HG03066 (cell line): ENCODE results near the gene NCAPD2.
"Not testable (repeated sequence)": the region's sequence is repeated elsewhere in the genome, so short reads cannot be mapped to it uniquely, and the experiment has no call there.

Experiments
- ATAC-seq: cut with Tn5 transposase; IDR thresholded peaks from one replicate; pipeline ENCODE4 v1.9.1; 2021; ENCODE audit warnings: low read depth; ENCODE audit not compliant: unreplicated experiment

NCAPD2 gene

DNA sequence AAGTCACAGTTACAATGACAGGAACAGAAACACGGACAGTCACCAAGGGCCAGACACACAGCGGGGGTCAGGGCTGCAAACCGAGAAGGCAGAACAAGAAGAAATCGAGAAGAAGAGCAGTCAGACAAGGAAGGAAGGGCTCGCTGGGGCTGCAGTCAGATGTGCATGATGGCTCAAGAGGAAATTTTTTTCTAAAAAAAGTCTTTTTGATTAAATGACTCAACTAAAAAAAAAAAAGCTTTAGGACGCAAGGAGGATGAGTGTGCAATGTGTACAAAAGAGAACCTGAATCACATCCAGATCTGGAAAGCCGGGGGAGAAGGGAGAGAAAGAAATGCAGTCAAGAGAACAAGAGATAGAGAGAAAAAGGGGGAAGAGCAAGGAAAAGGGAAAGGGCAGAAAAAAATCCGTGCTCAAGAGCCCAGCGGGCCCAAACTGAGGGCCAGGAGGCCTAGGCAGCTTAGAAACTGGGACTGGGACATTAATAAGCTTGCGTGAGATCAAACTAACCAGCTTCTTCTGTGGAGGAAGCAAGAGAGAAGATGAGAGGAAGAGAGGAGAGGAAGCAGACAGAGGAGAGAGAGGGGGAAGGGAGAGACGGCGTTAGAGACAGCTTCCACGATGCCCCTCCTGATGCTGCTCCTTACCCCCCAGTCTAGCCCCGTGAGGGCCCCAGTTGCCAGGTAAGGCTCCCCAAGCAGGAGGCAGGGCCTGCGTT, 55.2 kb downstream of the NCAPD2 start:
- ATAC-seq: no peak

DNA sequence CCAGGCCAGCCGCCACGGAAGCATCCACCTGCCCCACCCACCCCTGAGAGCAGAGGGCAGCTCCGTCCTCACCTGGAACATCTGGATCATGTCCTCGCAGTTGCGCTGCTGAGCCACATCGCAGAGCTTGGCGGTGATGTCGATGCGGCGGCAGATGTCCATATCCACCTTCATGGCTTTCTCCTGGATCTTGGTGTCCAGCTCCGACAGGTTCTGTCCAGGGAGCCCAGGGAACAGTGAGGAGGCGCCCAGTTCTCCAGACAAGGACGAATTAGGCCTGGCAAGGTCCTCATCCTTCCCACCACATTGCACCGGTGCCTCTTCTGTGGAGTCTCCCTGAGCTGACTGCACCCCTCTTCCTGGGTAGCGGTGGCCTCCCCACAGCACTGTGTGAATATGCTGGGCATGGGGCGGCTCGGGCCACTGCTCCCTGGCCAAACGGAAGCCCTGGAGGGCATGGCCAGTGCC, 55.8 kb downstream of the NCAPD2 start:
- no peak for ATAC-seq

DNA sequence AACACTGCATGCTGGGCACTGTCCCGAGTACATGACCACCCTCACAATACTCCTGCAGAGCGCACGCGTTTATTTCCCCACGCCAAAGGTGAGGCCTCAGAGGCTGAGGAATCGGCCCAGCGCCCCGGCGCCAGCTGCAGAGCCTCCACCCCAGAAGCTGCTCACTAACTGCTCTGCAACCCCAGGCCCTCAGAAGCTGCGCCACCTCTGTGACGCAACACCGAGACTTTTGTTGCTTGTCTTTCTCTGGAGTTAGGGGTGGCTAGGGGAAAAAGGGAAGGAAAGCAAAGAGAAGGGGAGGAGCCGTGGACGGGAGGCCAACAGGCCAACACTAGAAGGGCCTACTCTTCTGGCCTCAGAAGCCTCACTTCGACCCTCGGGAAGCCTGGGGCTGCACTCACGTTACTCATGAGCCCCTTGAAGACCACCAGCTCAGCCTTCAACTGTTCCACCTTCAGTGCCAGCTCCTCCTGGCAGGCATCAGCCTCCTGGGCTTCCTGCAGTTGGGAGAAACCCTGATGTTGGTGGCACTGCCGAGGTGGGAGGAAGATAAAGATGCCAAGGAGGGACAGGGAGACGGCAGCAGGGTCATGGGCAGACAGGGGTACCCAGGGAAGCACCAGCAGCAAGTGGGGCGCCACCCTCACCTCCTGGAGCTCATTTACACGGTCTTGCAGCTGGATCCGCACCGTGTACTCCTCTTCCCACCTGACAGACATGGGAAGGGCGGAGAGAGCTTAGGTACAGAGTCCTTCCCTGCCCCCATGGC, 56.6 kb downstream of the NCAPD2 start:
- no peak for ATAC-seq

DNA sequence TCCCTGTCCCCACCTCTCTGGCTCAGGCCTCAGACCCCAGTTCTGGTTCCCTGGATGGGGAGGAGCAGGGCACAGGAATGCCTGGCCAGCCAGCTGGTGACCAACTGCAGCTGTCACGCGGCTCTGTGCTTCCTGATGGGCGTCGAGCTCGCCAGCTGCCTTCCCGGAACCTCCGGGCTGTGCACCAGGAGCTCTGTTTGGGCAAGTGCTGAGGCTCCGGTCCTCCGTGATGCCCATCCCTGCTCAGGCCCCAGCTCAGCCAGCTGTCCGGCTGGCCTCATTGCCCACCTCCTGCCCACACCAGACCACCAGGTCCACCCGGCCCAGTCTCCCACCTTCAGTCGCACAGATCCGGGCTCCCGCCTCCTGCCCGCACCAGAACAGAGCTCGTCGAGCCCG, 57.2 kb downstream of the NCAPD2 start:
- no peak for ATAC-seq

DNA sequence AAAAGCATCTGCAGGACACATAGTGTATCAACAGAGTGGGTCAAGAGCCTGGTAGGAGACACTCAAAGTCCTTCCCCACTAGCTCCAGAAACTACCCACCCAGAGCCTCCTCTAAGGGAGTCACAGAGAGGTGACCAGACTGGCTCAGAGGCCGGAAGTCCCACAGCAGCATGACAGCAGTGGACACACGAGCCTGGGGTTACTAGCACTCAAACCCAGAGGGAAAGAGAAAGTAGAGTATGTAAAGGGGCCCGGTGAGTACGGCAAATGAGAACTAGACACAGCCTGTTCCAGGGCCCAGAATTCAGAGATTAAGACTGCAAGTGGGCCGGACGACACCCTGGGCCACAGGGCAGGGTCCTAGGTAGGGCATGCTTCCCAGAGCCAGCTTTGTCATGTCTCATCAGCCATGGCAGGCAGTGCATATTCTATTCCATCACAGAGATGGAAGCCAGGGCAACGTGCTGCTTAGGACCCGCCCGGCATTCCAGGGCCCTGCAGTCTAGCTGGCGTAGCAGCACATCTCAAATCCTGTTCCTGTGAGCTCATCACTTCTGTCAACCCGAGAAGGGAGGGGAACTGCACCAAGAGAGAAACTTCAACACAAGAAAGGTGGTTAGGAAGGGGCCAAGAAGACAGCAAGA, 57.7 kb downstream of the NCAPD2 start:
- no peak for ATAC-seq

DNA sequence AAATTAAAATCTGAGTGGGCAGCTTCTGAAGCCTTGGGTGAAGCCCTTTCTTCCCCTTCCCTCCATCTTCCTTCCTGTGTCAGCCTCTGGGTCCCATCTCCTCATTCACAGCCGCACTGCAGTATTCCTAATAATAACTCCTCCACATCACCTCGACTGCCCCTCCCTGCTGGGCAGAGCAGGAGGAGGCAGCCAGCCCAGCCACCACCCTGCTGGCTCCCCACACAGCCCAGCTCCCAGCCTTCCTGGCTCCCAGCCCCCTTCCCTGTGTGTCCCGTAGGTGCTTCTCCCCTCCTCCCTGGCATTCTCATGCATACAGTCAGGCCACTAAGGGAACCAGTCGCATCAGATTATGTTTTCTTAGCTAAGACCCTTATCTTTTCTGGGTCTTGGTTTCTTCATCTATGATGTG, 58.2 kb downstream of the NCAPD2 start:
- no peak for ATAC-seq

DNA sequence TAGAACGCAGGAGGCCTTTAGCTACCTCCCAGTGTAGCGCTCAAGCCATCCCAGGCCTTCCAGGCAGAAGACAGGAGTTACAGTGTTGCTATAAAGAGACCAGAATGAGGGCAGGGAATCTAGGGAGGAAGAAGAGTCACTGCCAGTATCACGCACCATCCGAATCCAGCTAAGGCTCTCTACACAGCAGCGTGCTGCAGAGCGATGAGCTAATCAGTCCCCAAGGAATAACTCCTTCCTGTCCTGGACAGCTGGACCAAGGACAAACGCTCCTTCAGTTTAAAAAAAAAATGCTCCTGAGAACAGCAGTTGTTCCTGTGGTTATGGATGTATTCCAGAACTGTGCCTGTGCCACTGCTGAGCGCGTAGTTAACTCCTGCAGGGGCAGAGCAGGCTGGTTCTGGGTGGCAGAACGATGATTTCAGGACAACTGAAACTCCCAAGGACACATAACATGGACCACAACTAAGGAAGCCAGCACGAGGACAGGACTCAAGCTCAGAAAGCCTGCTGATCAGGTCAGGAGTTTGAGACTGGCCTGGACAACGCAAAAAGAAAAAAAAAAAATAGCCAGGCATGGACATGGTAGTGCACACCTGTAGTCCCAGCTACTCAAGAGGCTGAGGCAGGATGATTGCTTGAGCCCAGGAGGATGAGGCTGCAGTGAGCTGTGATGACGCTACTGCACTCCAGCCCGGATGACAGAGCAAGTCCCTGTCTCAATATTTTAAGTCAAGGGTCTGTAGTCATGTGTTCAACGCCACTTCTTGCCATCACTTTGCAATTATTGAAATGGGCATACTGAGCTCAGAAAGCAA, 59.4 kb downstream of the NCAPD2 start:
- no peak for ATAC-seq

DNA sequence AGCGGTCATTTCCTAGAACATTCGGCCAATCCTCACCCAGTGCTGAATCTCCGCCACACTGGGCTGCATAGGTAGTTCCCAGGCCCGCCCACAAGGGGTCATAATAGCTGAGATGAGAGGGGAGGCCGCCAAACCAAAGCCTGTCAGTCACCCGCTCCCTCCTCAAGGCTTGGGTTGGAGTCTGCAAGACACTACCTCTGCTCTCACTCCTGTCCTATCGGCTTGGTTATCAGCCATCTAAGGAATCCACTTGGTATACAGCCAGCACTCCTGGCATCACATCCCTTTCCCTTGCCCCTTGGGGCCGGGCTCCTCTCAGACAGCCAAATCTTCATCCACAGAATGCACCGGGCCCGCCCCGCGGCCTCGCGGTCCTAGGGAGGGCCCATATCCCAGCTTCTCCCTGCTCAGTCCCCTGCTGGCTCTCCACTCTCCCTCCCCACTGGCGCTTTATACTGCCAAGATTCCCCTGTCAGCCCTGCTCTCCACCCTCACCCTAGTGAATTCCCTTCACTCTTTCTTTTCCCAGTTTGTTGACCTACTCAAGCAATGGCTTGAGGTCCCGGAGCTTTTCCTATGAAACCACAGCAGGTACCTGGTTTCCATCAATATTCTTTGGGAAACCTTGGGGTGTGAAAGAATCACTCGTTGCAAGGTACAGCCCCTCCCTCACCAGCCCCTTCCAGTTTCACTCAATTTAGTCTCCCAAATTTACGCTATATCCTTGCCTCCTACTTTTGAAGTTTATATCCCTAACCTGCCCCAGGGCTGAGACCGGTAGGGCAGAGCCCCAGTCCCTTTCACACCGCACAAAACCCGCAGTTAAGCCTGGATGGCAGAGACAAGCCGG, 60.5 kb downstream of the NCAPD2 start:
- ATAC-seq: peak; percentile 66

DNA sequence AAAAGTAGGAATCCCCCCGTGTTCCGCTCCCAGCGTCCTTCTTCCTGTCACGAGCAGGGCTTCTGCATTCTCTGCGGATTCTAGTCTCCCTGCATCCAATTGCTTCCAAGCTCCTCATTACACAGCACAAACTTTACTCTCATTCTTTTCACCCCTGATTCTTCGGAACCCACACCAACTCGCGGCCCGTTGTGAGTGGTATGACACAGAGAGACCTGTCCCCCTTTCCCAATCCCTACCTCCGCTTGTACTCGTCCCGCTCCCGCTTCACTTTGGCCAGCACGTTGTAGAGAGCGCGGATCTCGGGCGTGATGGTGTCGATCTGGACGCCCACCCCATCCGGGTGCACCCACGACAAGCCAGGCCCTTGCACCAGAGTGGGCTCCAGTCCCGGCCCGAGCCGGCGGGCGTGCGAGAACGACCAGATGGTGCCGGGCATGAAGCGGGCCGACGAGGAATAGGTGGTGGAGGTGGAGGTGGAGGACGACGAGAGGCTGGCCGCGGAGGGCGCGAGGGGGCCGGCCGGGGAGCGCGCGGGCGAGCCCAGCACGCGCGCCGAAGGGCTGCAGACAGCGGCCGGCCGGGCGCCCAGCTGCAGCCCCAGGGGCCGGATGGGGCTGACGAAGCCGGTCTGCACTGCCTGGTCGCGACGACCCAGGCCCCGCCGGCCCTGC, 61.3 kb downstream of the NCAPD2 start:
- ATAC-seq: peak; percentile 9

DNA sequence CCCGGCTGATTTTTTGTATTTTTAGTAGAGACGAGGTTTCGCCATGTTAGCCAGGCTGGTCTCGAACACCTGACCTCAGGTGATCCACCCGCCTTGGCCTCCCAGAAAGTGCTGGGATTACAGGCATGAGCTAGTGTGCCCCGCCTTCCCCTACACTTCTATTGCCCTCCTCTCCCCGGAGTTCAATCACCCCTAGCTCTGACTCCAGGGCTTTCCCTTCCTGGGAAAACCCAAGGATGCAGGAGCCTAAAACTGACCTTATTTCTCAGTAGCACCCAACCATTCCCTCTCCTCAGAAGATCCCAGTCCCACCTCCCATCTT, 62.6 kb downstream of the NCAPD2 start:
- ATAC-seq: not testable (repeated sequence)

DNA sequence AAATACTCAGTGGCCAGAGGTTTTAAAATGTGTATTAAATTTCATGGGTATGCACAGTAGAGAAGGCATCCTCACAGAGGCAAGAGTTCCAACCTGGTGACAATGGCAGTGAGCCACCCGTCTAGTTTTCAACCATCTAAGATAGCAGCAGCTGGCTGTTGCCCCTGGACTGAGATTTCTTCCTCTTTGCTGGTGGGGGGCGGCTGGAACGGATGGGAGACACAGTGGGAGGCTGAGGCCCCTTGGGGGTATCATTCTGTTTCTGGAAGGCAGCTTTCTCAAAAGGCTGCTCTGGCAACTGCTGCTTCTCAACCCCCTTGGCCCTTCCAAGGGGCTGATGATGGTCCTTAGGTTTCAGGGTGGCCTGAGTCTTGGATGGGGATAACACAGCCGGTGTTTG, 63.0 kb downstream of the NCAPD2 start:
- no peak for ATAC-seq

DNA sequence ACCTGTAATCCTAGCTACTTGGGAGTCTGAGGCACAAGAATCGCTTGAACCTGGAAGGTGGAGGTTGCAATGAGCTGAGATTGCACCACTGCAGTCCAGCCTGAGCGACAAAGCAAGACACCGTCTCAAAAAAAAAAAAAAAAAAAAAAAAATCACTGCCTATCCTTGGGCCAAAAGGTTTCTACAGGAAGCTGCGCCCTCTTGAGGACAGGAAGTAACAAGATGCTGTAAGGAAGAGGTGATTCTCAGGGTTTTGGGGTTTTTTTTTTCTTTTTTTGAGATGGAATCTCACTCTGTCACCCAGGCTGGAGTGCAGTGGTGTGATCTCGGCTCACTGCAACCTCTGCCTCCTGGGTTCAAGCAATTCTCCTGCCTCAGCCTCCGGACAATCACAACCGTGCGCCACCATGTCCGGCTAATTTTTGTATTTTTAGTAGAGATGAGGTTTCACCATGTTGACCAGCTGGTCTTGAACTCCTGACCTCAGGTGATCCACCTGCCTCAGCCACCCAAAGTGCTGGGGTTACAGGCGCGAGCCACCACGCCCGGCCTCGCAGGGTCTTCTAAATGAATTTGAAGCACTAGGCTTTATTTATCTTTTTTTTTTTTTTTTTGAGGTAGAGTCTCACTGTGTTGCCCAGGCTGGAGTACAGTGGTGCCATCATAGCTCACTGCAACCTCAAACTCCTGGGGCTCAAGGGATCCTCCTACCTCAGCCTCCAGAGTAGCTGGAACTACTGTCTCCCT, 64.3 kb downstream of the NCAPD2 start:
- not testable (repeated sequence) for ATAC-seq

DNA sequence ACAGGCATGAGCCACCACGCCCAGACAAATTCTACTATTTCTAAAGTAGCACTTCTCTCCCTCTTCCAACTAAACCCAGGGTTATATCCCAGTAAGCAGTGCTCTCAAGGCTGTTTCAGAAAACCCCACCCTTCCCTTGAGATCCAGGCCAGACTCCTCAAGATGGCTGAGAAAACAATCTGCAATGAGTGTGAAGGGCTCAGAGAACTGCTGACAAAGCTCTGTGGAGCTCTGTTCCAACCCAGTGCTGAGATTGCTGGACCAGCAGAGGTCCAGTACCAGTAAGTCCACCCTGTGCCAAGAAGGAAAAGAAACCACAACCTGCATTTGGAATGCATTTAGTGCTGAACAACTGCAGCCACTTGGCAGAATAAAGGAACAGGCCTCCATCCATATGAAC, 65.6 kb downstream of the NCAPD2 start:
- no peak for ATAC-seq

DNA sequence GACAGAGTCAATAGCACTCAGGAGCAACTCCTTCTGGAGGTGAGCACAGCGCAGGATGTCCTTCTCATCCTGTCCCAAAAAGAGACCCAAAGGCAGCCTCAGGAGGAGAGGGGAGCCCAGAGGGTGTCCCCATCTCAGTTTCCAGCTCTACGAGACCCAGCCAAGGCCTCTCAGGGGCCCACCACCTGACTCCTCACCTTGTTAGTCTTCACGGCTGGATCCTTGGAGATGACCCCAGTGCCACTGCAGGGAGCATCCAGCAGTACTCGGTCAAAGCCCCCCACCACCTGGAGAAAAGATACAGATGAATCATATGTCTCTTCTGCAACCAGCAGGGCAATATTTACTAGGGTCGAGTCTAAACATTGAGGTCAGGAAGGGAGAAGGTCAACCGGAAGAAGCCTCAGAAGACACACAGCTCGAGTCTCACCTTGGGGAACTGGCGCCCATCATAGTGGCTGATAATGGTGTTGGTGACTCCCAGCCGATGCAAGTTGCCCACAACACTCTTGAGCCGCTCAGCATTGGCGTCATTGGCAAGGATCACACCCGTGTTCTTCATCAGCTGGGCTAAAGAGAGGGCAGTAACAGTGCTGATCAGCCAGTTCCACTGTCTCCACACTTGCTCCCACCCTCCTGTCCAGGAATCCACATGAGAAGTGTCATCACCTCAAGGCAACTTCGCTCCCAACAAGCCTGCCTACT, 66.8 kb downstream of the NCAPD2 start:
- ATAC-seq: no peak

DNA sequence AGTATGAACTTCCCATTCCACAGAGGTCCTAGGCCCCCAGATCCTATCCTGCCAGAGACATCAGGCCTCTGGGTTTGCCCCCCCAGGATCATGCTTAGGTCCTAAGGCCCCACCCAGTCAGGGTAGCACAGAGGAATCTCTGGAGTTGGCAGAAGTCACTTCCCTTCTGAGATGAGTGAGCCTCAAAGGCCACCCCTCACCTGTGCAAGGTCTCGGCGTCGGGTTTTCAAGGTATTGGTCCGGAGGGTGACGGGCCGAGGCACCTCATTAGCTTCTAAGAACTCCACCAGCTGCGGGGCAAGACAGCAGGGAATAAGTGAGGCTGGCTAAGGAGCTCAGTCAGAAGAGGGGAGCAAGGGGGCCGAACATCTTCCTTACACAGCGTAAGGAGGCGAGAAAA, 69.0 kb downstream of the NCAPD2 start:
- no peak for ATAC-seq

DNA sequence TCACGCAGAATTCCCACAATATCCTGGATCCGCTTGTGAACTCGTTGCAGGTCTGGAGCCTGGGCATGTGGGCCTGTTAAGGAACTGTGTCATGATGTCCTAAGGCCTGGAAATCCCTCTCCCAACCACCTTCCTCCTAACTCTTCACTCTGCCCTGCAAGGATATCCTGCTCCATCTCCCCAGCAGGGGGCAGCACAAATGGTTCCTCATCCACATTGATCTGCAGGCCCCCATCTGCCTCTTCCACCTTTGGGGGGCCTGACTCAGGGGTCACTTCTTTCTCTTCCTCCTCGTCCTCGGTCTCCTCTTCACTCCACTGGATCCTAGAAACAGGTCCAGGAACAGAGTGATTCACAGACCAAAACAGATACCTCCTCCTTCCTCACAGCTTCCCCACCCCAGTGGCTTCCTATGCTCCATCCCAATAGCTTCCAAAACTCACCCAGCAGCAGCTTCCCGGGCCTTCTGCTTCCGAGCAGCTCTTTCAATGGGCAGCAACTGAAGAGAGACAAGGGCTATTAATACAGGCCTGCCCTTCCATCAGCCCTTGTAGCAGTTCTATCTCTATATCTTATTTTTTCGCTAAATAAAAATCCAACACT, 69.6 kb downstream of the NCAPD2 start:
- no peak for ATAC-seq

DNA sequence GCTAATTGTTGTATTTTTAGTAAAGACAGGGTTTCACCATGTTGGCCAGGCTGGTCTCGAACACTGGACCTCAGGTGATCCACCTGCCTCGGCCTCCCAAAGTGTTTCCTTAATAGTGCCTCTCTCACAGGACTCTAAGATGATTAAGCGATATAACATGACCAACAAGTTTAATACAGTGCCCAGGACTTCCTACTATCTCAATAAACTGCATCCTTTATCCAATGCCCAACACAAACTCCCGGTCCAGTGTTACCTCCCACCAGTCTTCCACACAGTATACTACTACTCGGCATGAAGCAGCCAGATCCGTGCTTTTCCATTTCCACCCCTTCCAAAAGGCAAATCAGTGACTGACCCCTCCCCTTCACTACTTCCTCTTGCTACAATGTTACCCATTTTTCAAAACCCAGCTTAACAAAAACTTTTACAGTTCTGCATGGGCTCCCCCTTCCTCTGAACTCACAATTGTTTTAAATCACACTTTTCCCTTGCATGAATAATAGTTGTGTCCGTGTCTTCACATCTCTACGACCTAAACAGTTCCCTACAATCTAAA, 73.3 kb downstream of the NCAPD2 start:
- no peak for ATAC-seq
